Natural killer cell (primary cell): ENCODE results near the gene KDM1B. TPM values are rescaled to one million over a fixed set of nuclear protein-coding genes. Genes with fewer than 3 reads are reported as not detected.

Experiments
- ATAC-seq, 3 donors: fragments of 150-1000 bp in 2 of 3; fragments of 200-7000 bp in 1 of 3; cut with Tn5 transposase; 1 replicate in 1 of 3; 2 replicates in 2 of 3; pipeline ENCODE4 v1.10.0; 2021; ENCODE audit warnings: mild to moderate bottlenecking in 2 of 3, moderate library complexity in 2 of 3
- DNase-seq, 2 donors: peaks; one replicate each; pipeline versions ENCODE4 v3.0.0 to v3.0.0-alpha.2; 2013 to 2021; ENCODE audit warnings: mixed read lengths in 1 of 2
- H3K27ac ChIP-seq: one replicate; pipeline ENCODE4 v1.5.1; 2013; ENCODE audit warnings: mild to moderate bottlenecking, low read length
- H3K27me3 ChIP-seq: one replicate; pipeline ENCODE4 v1.6.1; 2013; ENCODE audit warnings: low read length; ENCODE audit not compliant: control insufficient read depth, insufficient read depth
- H3K36me3 ChIP-seq: one replicate; pipeline ENCODE4 v1.6.1; 2013; ENCODE audit warnings: low read length; ENCODE audit not compliant: control insufficient read depth, insufficient read depth
- H3K4me1 ChIP-seq: one replicate; pipeline ENCODE4 v1.6.1; 2013; ENCODE audit warnings: low read length; ENCODE audit not compliant: control insufficient read depth, insufficient read depth
- H3K4me3 ChIP-seq: one replicate; pipeline ENCODE4 v1.5.1; 2013; ENCODE audit warnings: low read length
- H3K9me3 ChIP-seq: one replicate; pipeline ENCODE4 v1.6.1; 2013; ENCODE audit warnings: low read length; ENCODE audit not compliant: control insufficient read depth, insufficient read depth
- H3K27ac Mint-ChIP-seq, 2 donors: one replicate each; pipeline ENCODE4 v1.8.0; 2022; ENCODE audit warnings: mild to moderate bottlenecking in 2 of 2, mixed read lengths in 2 of 2, moderate library complexity in 1 of 2
- H3K27me3 Mint-ChIP-seq, 2 donors: one replicate each; pipeline ENCODE4 v1.8.0; 2022; ENCODE audit warnings: low read depth in 2 of 2, mixed read lengths in 2 of 2
- H3K36me3 Mint-ChIP-seq: one replicate; pipeline ENCODE4 v1.8.0; 2022; ENCODE audit warnings: mixed read lengths
- H3K4me1 Mint-ChIP-seq, 2 donors: one replicate each; pipeline ENCODE4 v1.8.0; 2022; ENCODE audit warnings: mixed read lengths in 2 of 2
- H3K4me3 Mint-ChIP-seq: one replicate; pipeline ENCODE4 v1.8.0; 2022; ENCODE audit warnings: mild to moderate bottlenecking, moderate library complexity, mixed read lengths
- H3K9me3 Mint-ChIP-seq, 2 donors: one replicate each; pipeline ENCODE4 v1.8.0; 2022; ENCODE audit warnings: mixed read lengths in 2 of 2
- WGBS: methylation state at CpG from one replicate; pipeline ENCODE4 v1.1.7; 2013; ENCODE audit warnings: missing lambda C conversion rate; ENCODE audit not compliant: insufficient coverage; 5-methylcytosine and 5-hydroxymethylcytosine counted together
- intact Hi-C: fragments of 100-400 bp; cut with micrococcal nuclease; formaldehyde crosslinking; loops from one replicate; pipeline ENCODE4 v1.14.2; 2022
- total RNA-seq, 4 donors: library from RNA; stranded (reverse); fragments of 120-200 nt in 1 of 4; gene quantifications; one replicate each; pipeline versions ENCODE4 v1.2.3 to v1.2.4, GENCODE V29; 2013 to 2022
- TF ChIP-seq, protein P1 (sequence below): fragments of 200-600 bp; IDR thresholded peaks from one replicate; pipeline ENCODE4 v1.8.0; 2022; ENCODE audit warnings: antibody characterized with exemption

The KDM1B gene
- total RNA-seq, 3 donors from 2014 or later (not counting 1 experiment from before 2014, with no cell fraction given), result 12.7 to 13.3 (median 13.0) TPM

- Histone ChIP-seq H3K4me3 (no peak overlapping the region), H3K27ac (no peak overlapping the region), H3K4me1 (no peaks in the 10 kb centered on the region), H3K36me3 (peaks cover 16% of the 10 kb centered on the region), H3K9me3 (no peaks in the 10 kb centered on the region), H3K27me3 (no peaks in the 10 kb centered on the region)
- Mint-ChIP-seq H3K4me3 (no peak overlapping the region), H3K27ac (no peak overlapping the region), H3K4me1 (no peaks in the 10 kb centered on the region), H3K9me3 (no peaks in the 10 kb centered on the region), H3K36me3 (no peaks in the 10 kb centered on the region), H3K27me3 (no peaks in the 10 kb centered on the region)
- no peak for ATAC-seq
- DNase-seq, result no peak
- intact Hi-C loops, result no loop called here
- WGBS, result 74% methylated on average over 4 of the region's 4 CpGs
- TF ChIP-seq, protein P1, sequence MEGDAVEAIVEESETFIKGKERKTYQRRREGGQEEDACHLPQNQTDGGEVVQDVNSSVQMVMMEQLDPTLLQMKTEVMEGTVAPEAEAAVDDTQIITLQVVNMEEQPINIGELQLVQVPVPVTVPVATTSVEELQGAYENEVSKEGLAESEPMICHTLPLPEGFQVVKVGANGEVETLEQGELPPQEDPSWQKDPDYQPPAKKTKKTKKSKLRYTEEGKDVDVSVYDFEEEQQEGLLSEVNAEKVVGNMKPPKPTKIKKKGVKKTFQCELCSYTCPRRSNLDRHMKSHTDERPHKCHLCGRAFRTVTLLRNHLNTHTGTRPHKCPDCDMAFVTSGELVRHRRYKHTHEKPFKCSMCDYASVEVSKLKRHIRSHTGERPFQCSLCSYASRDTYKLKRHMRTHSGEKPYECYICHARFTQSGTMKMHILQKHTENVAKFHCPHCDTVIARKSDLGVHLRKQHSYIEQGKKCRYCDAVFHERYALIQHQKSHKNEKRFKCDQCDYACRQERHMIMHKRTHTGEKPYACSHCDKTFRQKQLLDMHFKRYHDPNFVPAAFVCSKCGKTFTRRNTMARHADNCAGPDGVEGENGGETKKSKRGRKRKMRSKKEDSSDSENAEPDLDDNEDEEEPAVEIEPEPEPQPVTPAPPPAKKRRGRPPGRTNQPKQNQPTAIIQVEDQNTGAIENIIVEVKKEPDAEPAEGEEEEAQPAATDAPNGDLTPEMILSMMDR, result no peak
These were observed 31.5 kb downstream of the KDM1B start for GRCh38 chr6:18186540-18187250.

DNA sequence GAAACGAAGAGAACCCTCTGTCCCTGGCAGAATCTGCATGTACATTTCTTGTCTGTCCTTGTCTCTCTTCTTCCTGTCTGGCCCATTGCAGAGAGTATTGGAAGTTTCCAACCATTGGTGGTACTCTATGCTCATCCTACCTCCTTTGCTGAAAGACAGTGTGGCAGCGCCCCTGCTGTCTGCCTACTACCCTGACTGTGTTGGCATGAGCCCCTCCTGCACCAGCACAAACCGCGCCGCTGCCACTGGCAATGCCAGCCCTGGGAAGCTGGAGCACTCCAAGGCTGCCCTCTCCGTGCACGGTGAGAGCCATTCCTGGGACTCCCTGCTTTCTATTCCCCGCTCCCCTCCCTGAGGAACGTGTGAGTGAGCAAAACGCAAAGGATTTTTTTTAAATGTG is 32.5 kb downstream of the KDM1B start:
- H3K27ac ChIP-seq, result no peak overlapping the region
- H3K27me3 Mint-ChIP-seq, result no peaks in the 10 kb centered on the region
- no peaks in the 10 kb centered on the region for H3K36me3 Mint-ChIP-seq
- H3K27ac Mint-ChIP-seq, result no peak overlapping the region
- 97% methylated on average over 10 of the region's 10 CpGs for WGBS
- TF ChIP-seq, protein P1, result no peak
- H3K36me3 ChIP-seq, result peaks cover 17% of the 10 kb centered on the region
- no peaks in the 10 kb centered on the region for H3K27me3 ChIP-seq
- no peak for DNase-seq
- ATAC-seq, result no peak
- H3K4me3 ChIP-seq, result no peak overlapping the region
- intact Hi-C loops, result no loop called here
- no peaks in the 10 kb centered on the region for H3K9me3 ChIP-seq
- H3K4me1 Mint-ChIP-seq, result no peaks in the 10 kb centered on the region
- no peak overlapping the region for H3K4me3 Mint-ChIP-seq
- H3K9me3 Mint-ChIP-seq, result no peaks in the 10 kb centered on the region
- no peaks in the 10 kb centered on the region for H3K4me1 ChIP-seq

- no peaks in the 10 kb centered on the region for H3K36me3 Mint-ChIP-seq
These were observed 34.0 kb downstream of the KDM1B start for GRCh38 chr6:18189196-18189595.

More at GRCh38 chr6:18189196-18189595, 34.0 kb downstream of the KDM1B start:
- Histone ChIP-seq H3K9me3 (no peaks in the 10 kb centered on the region), H3K4me1 (no peaks in the 10 kb centered on the region), H3K4me3 (no peak overlapping the region), H3K27ac (no peak overlapping the region), H3K27me3 (no peaks in the 10 kb centered on the region), H3K36me3 (peaks cover 17% of the 10 kb centered on the region)
- Mint-ChIP-seq H3K27ac (no peak overlapping the region), H3K4me3 (no peak overlapping the region), H3K27me3 (no peaks in the 10 kb centered on the region), H3K4me1 (no peaks in the 10 kb centered on the region), H3K9me3 (no peaks in the 10 kb centered on the region)
- no peak for ATAC-seq
- TF ChIP-seq, protein P1, result no peak
- no peak for DNase-seq
- intact Hi-C loops, result no loop called here
- WGBS, result 100% methylated on average over 1 of the region's 2 CpGs
